ENCODE data around the gene CLCA2. TPM values are rescaled to one million over a fixed set of nuclear protein-coding genes. Genes with fewer than 3 reads are reported as not detected.

The CLCA2 gene
- total RNA-seq, 2 experiments from 2014 or later = not detected

- no peak overlapping the region for H3K4me3 Mint-ChIP-seq
- ATAC-seq (ENCODE audit: low read depth) (no peak), DNase-seq (no peak)
- H3K27me3 Mint-ChIP-seq = peaks cover 11% of the 10 kb centered on the region
- no peaks in the 10 kb centered on the region for H3K9me3 Mint-ChIP-seq
- H3K36me3 Mint-ChIP-seq = no peaks in the 10 kb centered on the region
- H3K4me1 Mint-ChIP-seq = peaks cover 6% of the 10 kb centered on the region
- no peak overlapping the region for H3K27ac Mint-ChIP-seq
- POLR2A ChIA-PET = no interaction called here
Measured at GRCh38 chr1:86441581-86441980, 17.6 kb downstream of the CLCA2 start.

DNA sequence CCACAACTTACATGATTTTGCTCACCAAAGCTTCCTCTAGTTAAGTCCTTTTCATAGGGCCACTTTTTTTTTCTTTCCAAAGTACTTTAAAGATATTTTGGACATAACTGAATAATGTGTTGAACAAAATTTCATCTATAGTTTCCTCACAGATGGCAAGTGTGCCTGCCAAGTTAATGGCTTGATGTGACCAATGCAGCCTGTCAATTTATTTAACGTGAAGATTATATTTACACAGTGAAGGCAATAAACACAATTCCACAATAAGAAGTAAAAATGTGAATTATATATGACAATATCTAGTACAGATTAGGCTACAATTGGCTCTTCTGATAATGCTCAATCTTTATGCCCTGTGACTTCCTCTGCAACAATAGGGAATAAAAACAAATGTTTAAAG, 18.0 kb downstream of the CLCA2 start:
- DNase-seq (no peak), ATAC-seq (ENCODE audit: low read depth) (no peak)
- H3K4me1 Mint-ChIP-seq = peaks cover 6% of the 10 kb centered on the region
- no peaks in the 10 kb centered on the region for H3K36me3 Mint-ChIP-seq
- H3K9me3 Mint-ChIP-seq = no peaks in the 10 kb centered on the region
- no peak overlapping the region for H3K27ac Mint-ChIP-seq
- H3K27me3 Mint-ChIP-seq = peaks cover 10% of the 10 kb centered on the region
- POLR2A ChIA-PET = no interaction called here
- H3K4me3 Mint-ChIP-seq = no peak overlapping the region

- ATAC-seq (ENCODE audit: low read depth) (no peak), DNase-seq (no peak)
- peaks cover 2% of the 10 kb centered on the region for H3K27me3 Mint-ChIP-seq
- peaks cover 6% of the 10 kb centered on the region for H3K4me1 Mint-ChIP-seq
- H3K9me3 Mint-ChIP-seq = no peaks in the 10 kb centered on the region
- H3K4me3 Mint-ChIP-seq = no peak overlapping the region
- no peaks in the 10 kb centered on the region for H3K36me3 Mint-ChIP-seq
- POLR2A ChIA-PET = no interaction called here
- no peak overlapping the region for H3K27ac Mint-ChIP-seq
Measured at GRCh38 chr1:86445919-86446318, 21.9 kb downstream of the CLCA2 start.

DNA sequence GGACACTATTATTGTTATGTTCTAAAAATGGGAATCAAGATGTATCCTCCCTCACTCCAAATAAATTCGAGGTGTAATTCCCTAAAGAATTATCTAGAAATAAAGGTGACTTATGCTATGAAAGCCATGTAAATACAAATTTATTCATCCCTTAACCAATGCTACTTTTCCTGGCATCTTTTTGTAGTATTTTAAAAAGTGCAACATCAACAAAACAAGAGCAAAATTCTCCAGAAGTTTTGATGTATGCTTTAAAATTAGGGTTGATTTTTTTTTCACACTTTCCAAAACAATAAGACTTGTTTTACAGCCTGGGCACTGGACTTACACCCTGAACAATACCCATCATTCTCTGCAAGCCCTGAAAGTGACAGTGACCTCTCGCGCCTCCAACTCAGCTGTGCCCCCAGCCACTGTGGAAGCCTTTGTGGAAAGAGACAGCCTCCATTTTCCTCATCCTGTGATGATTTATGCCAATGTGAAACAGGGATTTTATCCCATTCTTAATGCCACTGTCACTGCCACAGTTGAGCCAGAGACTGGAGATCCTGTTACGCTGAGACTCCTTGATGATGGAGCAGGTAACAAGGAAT, 23.3 kb downstream of the CLCA2 start:
- DNase-seq (no peak), ATAC-seq (ENCODE audit: low read depth) (no peak)
- H3K4me3 Mint-ChIP-seq = no peak overlapping the region
- H3K4me1 Mint-ChIP-seq = no peaks in the 10 kb centered on the region
- POLR2A ChIA-PET = no interaction called here
- H3K36me3 Mint-ChIP-seq = no peaks in the 10 kb centered on the region
- no peak overlapping the region for H3K27ac Mint-ChIP-seq
- no peaks in the 10 kb centered on the region for H3K9me3 Mint-ChIP-seq
- H3K27me3 Mint-ChIP-seq = peaks cover 2% of the 10 kb centered on the region

- ATAC-seq (ENCODE audit: low read depth) (no peak), DNase-seq (no peak)
- POLR2A ChIA-PET = no interaction called here
- Mint-ChIP-seq H3K4me1 (no peaks in the 10 kb centered on the region), H3K4me3 (no peak overlapping the region), H3K27me3 (peaks cover 2% of the 10 kb centered on the region), H3K9me3 (no peaks in the 10 kb centered on the region), H3K36me3 (no peaks in the 10 kb centered on the region), H3K27ac (no peak overlapping the region)
Measured at GRCh38 chr1:86448670-86449069, 24.7 kb downstream of the CLCA2 start.

DNA sequence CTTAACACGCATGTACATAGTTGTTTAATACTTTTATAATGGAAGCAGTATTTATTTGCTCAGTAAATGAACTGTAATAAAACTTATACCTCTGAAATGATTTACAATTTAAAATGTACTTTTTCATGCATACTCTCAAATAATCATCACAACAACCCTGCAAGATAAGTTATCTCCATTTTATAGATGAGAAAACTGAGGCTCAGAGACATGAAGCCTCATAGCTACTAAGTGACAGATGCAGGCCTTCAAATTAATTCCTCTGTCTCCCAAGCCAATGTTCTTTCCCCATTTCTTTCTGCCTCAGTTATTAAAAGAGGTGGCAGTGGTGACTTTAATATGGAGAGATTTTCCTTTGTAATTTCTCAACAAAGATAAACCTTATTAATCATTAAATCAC, 25.1 kb downstream of the CLCA2 start:
- no peaks in the 10 kb centered on the region for H3K36me3 Mint-ChIP-seq
- H3K4me3 Mint-ChIP-seq = no peak overlapping the region

DNA sequence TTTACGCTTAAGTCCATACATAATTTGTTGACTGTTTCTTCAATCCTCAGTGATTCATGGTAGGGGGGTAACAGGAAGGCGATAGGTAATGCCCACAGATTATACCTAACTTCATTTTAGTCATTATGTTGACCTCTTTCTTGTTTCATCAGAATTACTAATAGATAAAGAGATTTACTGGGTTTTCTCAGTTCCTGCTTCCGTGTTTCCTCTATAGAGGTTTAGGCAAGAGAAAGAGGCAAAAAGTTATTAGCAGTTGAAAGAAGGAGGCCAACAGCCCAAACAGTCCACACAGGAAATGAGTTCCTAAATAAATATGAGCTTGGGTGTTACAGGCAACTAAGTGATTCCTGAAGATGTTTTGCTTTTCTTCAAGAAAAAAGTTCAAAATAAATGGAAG, 26.9 kb downstream of the CLCA2 start:
- Mint-ChIP-seq H3K27me3 (peaks cover 2% of the 10 kb centered on the region), H3K4me1 (no peaks in the 10 kb centered on the region), H3K36me3 (no peaks in the 10 kb centered on the region), H3K27ac (no peak overlapping the region), H3K9me3 (no peaks in the 10 kb centered on the region), H3K4me3 (no peak overlapping the region)
- DNase-seq = no peak
- ATAC-seq (ENCODE audit: low read depth) = no peak
- POLR2A ChIA-PET = no interaction called here

More for the DNA sequence above, 25.1 kb downstream of the CLCA2 start:
- Mint-ChIP-seq H3K27ac (no peak overlapping the region), H3K9me3 (no peaks in the 10 kb centered on the region), H3K4me1 (no peaks in the 10 kb centered on the region), H3K27me3 (peaks cover 2% of the 10 kb centered on the region)
- DNase-seq = no peak
- POLR2A ChIA-PET = no interaction called here
- no peak for ATAC-seq (ENCODE audit: low read depth)

GRCh38 chr1:86453664-86454063, 29.7 kb downstream of the CLCA2 start:
- no peak for DNase-seq
- Mint-ChIP-seq H3K9me3 (no peaks in the 10 kb centered on the region), H3K27me3 (peaks cover 4% of the 10 kb centered on the region), H3K4me3 (no peak overlapping the region), H3K36me3 (no peaks in the 10 kb centered on the region), H3K4me1 (no peaks in the 10 kb centered on the region), H3K27ac (no peak overlapping the region)
- no peak for ATAC-seq (ENCODE audit: low read depth)
- POLR2A ChIA-PET = no interaction called here

- DNase-seq (no peak), ATAC-seq (ENCODE audit: low read depth) (no peak)
- no peaks in the 10 kb centered on the region for H3K9me3 Mint-ChIP-seq
- no peak overlapping the region for H3K27ac Mint-ChIP-seq
- H3K4me1 Mint-ChIP-seq = no peaks in the 10 kb centered on the region
- H3K4me3 Mint-ChIP-seq = no peak overlapping the region
- POLR2A ChIA-PET = no interaction called here
- no peaks in the 10 kb centered on the region for H3K36me3 Mint-ChIP-seq
- peaks cover 2% of the 10 kb centered on the region for H3K27me3 Mint-ChIP-seq
Measured at GRCh38 chr1:86455073-86455472, 31.1 kb downstream of the CLCA2 start.

GRCh38 chr1:86460998-86461397, 37.0 kb downstream of the CLCA2 start:
- Mint-ChIP-seq H3K27ac (no peak overlapping the region), H3K4me3 (no peak overlapping the region), H3K4me1 (no peaks in the 10 kb centered on the region), H3K9me3 (no peaks in the 10 kb centered on the region), H3K27me3 (peaks cover 9% of the 10 kb centered on the region), H3K36me3 (no peaks in the 10 kb centered on the region)
- POLR2A ChIA-PET = no interaction called here
- ATAC-seq (ENCODE audit: low read depth) (no peak), DNase-seq (no peak)

GRCh38 chr1:86461482-86461881, 37.5 kb downstream of the CLCA2 start:
- Mint-ChIP-seq H3K27ac (no peak overlapping the region), H3K36me3 (no peaks in the 10 kb centered on the region), H3K4me1 (no peaks in the 10 kb centered on the region), H3K27me3 (peaks cover 10% of the 10 kb centered on the region), H3K9me3 (no peaks in the 10 kb centered on the region), H3K4me3 (no peak overlapping the region)
- POLR2A ChIA-PET = no interaction called here
- DNase-seq (no peak), ATAC-seq (ENCODE audit: low read depth) (no peak)

GRCh38 chr1:86464819-86465218, 40.8 kb downstream of the CLCA2 start:
- H3K9me3 Mint-ChIP-seq = no peaks in the 10 kb centered on the region
- H3K27me3 Mint-ChIP-seq = peaks cover 11% of the 10 kb centered on the region
- ATAC-seq (ENCODE audit: low read depth) (no peak), DNase-seq (no peak)
- POLR2A ChIA-PET = no interaction called here
- H3K4me3 Mint-ChIP-seq = no peak overlapping the region
- H3K36me3 Mint-ChIP-seq = no peaks in the 10 kb centered on the region
- H3K27ac Mint-ChIP-seq = no peak overlapping the region
- no peaks in the 10 kb centered on the region for H3K4me1 Mint-ChIP-seq

DNA sequence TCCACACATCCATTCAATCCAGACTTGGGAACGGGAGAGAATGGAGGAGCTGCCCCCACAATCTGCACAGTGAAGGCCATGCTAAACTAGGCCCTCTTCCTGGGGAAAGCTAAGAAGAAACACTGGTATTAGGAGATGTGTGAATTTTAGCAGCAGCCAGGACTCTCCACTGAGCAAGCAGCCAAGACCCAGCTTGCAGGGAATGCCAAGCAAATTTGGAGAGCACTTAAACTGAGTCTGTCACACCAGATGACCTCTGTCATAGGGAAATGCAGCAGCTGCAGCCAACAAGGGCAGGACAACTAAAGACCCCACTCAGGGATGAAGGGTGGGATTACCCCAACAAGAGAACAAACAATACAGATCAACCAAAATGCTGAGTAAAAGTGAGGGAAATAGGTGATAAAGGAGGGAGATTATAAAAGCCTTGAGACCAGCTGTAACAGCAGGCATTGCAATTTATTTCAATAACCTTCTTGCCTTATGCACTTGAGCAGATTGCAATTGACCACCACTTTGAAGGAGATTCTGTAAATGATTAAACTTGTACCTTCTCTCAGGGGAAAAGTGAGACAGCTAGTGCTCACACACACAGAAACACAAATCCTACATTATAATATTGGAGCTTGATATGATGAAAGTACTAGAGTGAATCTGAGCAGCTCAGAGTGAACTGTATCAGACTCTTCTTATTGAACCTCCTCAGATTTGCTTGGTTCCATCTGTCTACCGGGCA, 42.3 kb downstream of the CLCA2 start:
- Mint-ChIP-seq H3K36me3 (no peaks in the 10 kb centered on the region), H3K4me3 (no peak overlapping the region), H3K27ac (no peak overlapping the region), H3K9me3 (no peaks in the 10 kb centered on the region), H3K4me1 (no peaks in the 10 kb centered on the region), H3K27me3 (peaks cover 20% of the 10 kb centered on the region)
- POLR2A ChIA-PET = no interaction called here
- ATAC-seq (ENCODE audit: low read depth) (no peak), DNase-seq (no peak)

- ATAC-seq (ENCODE audit: low read depth) (no peak), DNase-seq (no peak)
- Mint-ChIP-seq H3K9me3 (no peaks in the 10 kb centered on the region), H3K4me1 (no peaks in the 10 kb centered on the region), H3K27ac (no peak overlapping the region), H3K4me3 (no peak overlapping the region), H3K36me3 (no peaks in the 10 kb centered on the region), H3K27me3 (peaks cover 22% of the 10 kb centered on the region)
- POLR2A ChIA-PET = no interaction called here
Measured at GRCh38 chr1:86466986-86467385, 43.0 kb downstream of the CLCA2 start.
